ENCODE results near the gene VPS26A.

VPS26A gene

DNA sequence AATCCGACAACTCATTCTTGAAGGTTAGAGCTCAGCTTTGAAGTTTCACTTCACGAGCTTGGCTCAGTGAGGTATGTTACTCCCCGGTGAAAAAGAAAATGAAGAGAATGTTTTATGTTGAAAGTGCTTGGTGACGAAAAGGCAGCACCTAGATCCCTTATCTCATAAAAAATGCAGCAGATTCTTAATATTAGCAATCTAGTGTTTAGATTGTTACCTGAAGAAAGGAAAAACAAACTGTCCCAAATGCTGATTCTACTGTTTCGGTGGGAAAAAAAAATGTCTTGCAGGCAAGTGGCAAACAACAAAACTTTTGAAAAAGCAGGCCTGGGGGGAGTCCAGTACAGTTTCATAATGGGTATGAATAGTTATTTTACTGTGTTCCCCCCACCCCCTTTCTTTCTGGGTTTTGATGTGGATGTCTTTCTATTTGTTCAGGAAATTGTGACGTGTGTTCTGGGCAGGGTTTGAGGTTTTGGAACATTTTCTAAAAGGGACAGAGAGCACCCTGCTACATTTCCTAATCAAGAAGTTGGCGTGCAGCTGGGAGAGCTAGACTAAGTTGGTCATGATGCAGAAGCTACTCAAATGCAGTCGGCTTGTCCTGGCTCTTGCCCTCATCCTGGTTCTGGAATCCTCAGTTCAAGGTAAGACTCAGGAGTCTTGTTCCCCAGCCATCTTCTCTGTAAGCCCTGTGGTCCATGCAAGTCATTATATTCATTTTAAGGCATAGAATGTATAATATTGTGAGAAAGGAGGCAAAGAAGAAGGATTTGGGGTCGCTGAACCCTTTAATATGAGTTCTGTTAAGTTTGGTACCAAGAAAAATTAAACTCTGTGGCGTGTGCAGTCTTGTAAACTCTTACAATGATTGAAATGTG lies 36.1 kb upstream of the VPS26A start, which contains the start of gene SRGN:
Gene SRGN, plus strand, starts transcription at position 514 of the 881 bp plus-strand sequence. Its CDS starts 55 bp downstream, at position 569.
- TF ChIP-seq, protein P1, sequence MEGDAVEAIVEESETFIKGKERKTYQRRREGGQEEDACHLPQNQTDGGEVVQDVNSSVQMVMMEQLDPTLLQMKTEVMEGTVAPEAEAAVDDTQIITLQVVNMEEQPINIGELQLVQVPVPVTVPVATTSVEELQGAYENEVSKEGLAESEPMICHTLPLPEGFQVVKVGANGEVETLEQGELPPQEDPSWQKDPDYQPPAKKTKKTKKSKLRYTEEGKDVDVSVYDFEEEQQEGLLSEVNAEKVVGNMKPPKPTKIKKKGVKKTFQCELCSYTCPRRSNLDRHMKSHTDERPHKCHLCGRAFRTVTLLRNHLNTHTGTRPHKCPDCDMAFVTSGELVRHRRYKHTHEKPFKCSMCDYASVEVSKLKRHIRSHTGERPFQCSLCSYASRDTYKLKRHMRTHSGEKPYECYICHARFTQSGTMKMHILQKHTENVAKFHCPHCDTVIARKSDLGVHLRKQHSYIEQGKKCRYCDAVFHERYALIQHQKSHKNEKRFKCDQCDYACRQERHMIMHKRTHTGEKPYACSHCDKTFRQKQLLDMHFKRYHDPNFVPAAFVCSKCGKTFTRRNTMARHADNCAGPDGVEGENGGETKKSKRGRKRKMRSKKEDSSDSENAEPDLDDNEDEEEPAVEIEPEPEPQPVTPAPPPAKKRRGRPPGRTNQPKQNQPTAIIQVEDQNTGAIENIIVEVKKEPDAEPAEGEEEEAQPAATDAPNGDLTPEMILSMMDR (conservative IDR thresholded peaks at IDR 0.05; ENCODE audit: low read depth, low read length) = no peak
- DNase-seq (ENCODE audit: low read depth) = peak; percentile 98
- H3K4me3 ChIP-seq (ENCODE audit: low read depth, low read length) = peak within 1 kb of the TSS; percentile 70

DNA sequence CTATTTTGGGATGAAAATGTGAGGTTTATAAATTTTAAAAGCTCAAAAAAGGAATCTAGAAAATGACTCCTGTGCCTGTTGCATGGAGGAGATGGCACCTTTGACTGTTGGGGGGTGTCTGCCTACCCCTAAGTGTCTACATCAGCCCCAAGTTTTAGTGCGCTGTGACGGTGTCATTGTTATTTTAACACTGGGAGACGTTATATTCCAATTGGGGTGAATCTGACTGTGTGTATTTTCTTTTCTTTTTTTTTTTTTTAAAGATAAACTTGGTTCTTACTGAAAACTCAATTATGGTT lies 35.6 kb upstream of the VPS26A start:
- TF ChIP-seq, protein P1 (conservative IDR thresholded peaks at IDR 0.05; ENCODE audit: low read depth, low read length) = no peak
- DNase-seq (ENCODE audit: low read depth) = no peak
- H3K4me3 ChIP-seq (ENCODE audit: low read depth, low read length) = peak overlapping the region; percentile 70

DNA sequence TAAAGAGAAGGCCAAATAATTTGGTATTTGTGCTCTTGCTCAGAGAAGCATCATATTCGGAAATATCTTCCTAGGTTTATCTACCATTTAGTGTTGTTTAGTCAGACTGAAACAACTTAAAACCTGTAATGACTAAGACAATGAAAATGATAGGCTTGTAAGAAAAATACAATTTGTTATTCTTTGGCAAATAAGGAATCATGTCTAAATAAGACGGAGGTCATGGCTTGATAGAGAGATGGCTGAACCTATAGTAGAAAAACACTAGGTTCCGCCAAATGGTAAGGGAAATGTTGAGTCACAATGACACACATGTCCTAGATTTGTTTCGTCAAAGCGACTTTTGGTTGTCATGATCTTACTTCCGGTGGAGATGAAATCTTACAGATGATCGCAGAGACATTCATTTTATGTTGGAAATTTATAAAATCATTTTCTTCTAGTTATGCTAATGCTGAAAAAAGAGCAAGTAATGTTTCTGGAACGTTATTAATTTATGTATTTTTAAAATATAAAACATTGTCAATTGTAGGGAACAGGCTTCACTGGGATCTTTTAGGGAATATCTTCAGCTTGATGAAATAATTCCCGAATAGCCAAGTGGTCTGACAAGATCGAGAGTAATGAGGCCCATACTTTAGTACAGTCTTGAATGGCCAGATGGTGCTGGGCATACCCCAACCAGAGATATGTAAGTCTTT lies 35.0 kb upstream of the VPS26A start:
- DNase-seq (ENCODE audit: low read depth) = peak; percentile 80
- TF ChIP-seq, protein P1 (conservative IDR thresholded peaks at IDR 0.05; ENCODE audit: low read depth, low read length) = no peak
- H3K4me3 ChIP-seq (ENCODE audit: low read depth, low read length) = peak overlapping the region; percentile 70

DNA sequence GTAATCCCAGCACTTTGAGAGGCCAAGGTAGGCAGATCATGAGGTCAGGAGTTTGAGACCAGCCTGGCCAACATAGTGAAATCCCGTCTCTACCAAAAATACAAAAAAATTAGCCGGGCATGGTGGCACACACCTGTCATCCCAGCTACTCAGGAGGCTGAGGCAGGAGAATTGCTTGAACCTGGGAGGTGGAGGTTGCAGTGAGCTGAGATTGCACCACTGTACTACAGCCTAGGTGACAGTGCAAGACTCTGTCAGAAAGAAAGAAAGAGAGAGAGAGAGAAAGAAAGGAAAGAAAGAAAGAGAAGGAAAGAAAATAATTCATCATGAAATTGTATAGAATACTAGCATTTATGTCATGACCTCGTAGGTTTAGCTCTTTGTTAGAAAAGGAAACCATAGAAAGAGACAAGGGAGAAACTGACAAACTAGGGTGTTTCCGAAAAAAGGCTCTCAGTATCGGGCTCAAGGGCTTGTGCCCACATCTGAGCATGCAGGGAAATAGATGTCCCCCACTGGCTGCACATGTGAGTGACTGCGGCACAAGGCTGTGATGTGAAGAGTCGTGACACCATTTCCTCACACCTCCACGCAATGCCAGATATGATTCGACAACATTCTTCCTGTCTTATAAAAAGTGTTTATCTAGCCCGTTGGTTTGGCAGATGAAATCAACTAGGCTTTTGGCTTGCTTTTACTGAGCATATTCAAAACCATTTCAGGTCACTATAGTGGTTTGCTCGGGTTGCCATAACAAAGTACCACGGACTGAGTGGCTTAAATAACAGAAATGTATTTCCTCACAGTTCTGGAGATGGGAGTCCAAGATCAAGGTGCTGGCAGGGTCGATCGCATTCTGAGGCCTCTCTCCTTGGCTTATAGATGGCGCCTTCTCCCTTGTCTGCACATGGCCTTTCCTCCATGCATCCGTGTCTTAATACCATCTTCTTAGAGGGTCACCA lies 34.1 kb upstream of the VPS26A start:
- peak; percentile 82 for DNase-seq (ENCODE audit: low read depth)
- TF ChIP-seq, protein P1 (conservative IDR thresholded peaks at IDR 0.05; ENCODE audit: low read depth, low read length) = no peak
- peak overlapping the region; percentile 70 for H3K4me3 ChIP-seq (ENCODE audit: low read depth, low read length)

DNA sequence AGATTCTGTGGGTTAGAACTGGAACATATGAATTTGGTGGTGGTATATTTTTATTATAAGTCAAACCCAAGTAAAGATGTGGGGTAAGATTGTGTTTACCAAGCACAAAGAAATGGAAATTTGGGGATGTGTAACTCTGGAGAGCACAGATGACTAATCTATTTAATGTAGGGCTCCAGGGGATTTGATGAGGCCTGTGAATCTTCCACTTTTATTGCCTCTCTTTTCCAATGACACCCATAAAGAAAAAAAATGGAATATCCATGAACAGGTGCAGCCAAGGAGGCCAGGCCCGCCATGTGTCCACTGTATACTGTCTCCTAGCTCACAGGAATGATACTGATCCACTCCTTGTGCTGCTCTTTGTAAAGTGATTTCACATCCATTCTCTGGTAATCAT lies 33.3 kb upstream of the VPS26A start:
- TF ChIP-seq, protein P1 (conservative IDR thresholded peaks at IDR 0.05; ENCODE audit: low read depth, low read length) = no peak
- DNase-seq (ENCODE audit: low read depth) = no peak
- peak overlapping the region; percentile 70 for H3K4me3 ChIP-seq (ENCODE audit: low read depth, low read length)

DNA sequence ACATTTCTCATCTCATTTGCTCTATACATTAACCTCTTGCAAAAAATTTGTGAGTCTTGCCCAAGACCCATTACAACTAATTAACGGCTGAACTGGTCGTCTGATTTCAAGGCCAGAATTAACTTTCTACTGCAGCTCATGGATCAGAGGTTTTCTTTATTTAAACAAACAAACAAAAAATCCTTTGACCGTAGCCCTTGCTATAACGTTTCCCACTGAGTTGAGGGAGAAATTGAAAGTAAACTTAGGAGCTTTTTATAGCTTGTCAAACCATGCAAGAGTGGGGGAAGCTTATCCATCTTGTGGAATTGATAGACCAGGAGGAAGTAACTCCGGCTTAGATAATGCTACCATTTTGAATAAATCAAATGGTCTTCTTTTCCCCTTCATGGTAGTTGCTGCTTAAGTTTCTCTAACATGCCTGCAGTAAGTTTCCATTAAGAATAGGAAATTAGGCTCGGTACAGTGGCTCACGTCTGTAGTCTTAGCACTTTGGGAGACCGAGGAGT lies 32.8 kb upstream of the VPS26A start:
- peak overlapping the region; percentile 40 for H3K4me3 ChIP-seq (ENCODE audit: low read depth, low read length)
- TF ChIP-seq, protein P1 (conservative IDR thresholded peaks at IDR 0.05; ENCODE audit: low read depth, low read length) = no peak
- DNase-seq (ENCODE audit: low read depth) = peak; percentile 54
